Measurements from ENCODE around the gene HSPB2. TPM values are rescaled to one million over a fixed set of nuclear protein-coding genes. Genes with fewer than 3 reads are reported as not detected.

Gene HSPB2
- total RNA-seq, 1 donor from 2014 or later = 1.4 TPM

- Mint-ChIP-seq H3K36me3 (ENCODE audit: unreplicated experiment) (no peaks in the 10 kb centered on the region), H3K9me3 (ENCODE audit: unreplicated experiment) (no peaks in the 10 kb centered on the region), H3K4me3 (ENCODE audit: unreplicated experiment) (no peak overlapping the region), H3K4me1 (ENCODE audit: low read depth, unreplicated experiment) (no peaks in the 10 kb centered on the region), H3K27me3 (ENCODE audit: unreplicated experiment) (peaks cover 3% of the 10 kb centered on the region), H3K27ac (ENCODE audit: unreplicated experiment) (no peak overlapping the region)
- TF ChIP-seq CTCF (IDR thresholded peaks at IDR 0.05; ENCODE audit: partially characterized antibody, unreplicated experiment) = no peak
- no peak for DNase-seq
These were observed 37.2 kb downstream of the HSPB2 start for GRCh38 chr11:111949519-111950426.

DNA sequence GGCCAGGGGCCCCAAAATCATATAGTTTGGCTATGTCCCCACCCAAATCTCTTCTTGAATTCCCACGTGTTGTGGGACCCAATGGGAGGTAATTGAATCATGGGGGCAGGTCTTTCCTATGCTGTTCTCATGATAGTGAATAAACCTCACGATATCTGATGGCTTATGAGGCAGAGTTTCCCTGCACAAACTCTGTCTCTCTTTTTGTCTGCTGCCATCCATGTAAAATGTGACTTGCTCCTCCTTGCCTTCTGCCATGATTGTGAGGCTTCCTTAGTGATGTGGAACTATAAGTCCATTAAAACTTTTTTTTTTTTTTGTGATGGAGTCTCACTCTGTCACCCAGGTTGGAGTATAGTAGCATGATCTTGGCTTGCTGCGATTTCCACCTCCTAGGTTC is 39.0 kb downstream of the HSPB2 start:
- no peaks in the 10 kb centered on the region for H3K9me3 Mint-ChIP-seq (ENCODE audit: unreplicated experiment)

GRCh38 chr11:111954154-111954553 is 41.6 kb downstream of the HSPB2 start:
- peaks cover 2% of the 10 kb centered on the region for H3K27me3 Mint-ChIP-seq (ENCODE audit: unreplicated experiment)
- no peak for TF ChIP-seq CTCF (IDR thresholded peaks at IDR 0.05; ENCODE audit: partially characterized antibody, unreplicated experiment)
- H3K9me3 Mint-ChIP-seq (ENCODE audit: unreplicated experiment) = peaks cover 2% of the 10 kb centered on the region
- H3K4me3 Mint-ChIP-seq (ENCODE audit: unreplicated experiment) = no peak overlapping the region
- H3K4me1 Mint-ChIP-seq (ENCODE audit: low read depth, unreplicated experiment) = peaks cover 2% of the 10 kb centered on the region
- H3K36me3 Mint-ChIP-seq (ENCODE audit: unreplicated experiment) = peaks cover 7% of the 10 kb centered on the region
- H3K27ac Mint-ChIP-seq (ENCODE audit: unreplicated experiment) = no peak overlapping the region
- DNase-seq = no peak

More for the DNA sequence above, 39.0 kb downstream of the HSPB2 start:
- Mint-ChIP-seq H3K27ac (ENCODE audit: unreplicated experiment) (no peak overlapping the region), H3K36me3 (ENCODE audit: unreplicated experiment) (no peaks in the 10 kb centered on the region), H3K4me3 (ENCODE audit: unreplicated experiment) (no peak overlapping the region), H3K4me1 (ENCODE audit: low read depth, unreplicated experiment) (no peaks in the 10 kb centered on the region), H3K27me3 (ENCODE audit: unreplicated experiment) (peaks cover 3% of the 10 kb centered on the region)
- DNase-seq = no peak
- no peak for TF ChIP-seq CTCF (IDR thresholded peaks at IDR 0.05; ENCODE audit: partially characterized antibody, unreplicated experiment)

GRCh38 chr11:111957663-111958444 is 45.3 kb downstream of the HSPB2 start:
- Mint-ChIP-seq H3K27me3 (ENCODE audit: unreplicated experiment) (peaks cover 2% of the 10 kb centered on the region), H3K4me1 (ENCODE audit: low read depth, unreplicated experiment) (peaks cover 2% of the 10 kb centered on the region), H3K4me3 (ENCODE audit: unreplicated experiment) (no peak overlapping the region), H3K27ac (ENCODE audit: unreplicated experiment) (no peak overlapping the region), H3K36me3 (ENCODE audit: unreplicated experiment) (peaks cover 13% of the 10 kb centered on the region), H3K9me3 (ENCODE audit: unreplicated experiment) (peaks cover 4% of the 10 kb centered on the region)
- no peak for TF ChIP-seq CTCF (IDR thresholded peaks at IDR 0.05; ENCODE audit: partially characterized antibody, unreplicated experiment)
- DNase-seq = no peak
